NCI-H2227 treated with DMSO at 0.1 percent for 48 hours (cell line): Measurements from ENCODE around the gene WSB1.
"Not testable (repeated sequence)": the region's sequence is repeated elsewhere in the genome, so short reads cannot be mapped to it uniquely, and the experiment has no call there.

Experiments
- DNase-seq: peaks from one replicate; lab custom pipeline; 2025; lab: John Stamatoyannopoulos, UW

Gene WSB1

GRCh38 chr17:27293898-27294688, at the start of gene WSB1:
Gene WSB1 (plus strand): TSS chr17:27294114. CDS start chr17:27294396, 282 bp downstream.
- DNase-seq: peak; percentile 89

GRCh38 chr17:27244491-27245223, 49.3 kb upstream of the WSB1 start:
- DNase-seq: no peak

GRCh38 chr17:27245230-27245696, 48.7 kb upstream of the WSB1 start:
- peak; percentile 47 for DNase-seq

GRCh38 chr17:27246537-27246936, 47.4 kb upstream of the WSB1 start:
- no peak for DNase-seq

- no peak for DNase-seq
These were observed 46.6 kb upstream of the WSB1 start for GRCh38 chr17:27247071-27247957.

GRCh38 chr17:27247958-27248342, 46.0 kb upstream of the WSB1 start:
- no peak for DNase-seq

GRCh38 chr17:27250791-27251190, 43.1 kb upstream of the WSB1 start:
- DNase-seq: not testable (repeated sequence)

- not testable (repeated sequence) for DNase-seq
These were observed 39.1 kb upstream of the WSB1 start for GRCh38 chr17:27254802-27255201.

GRCh38 chr17:27256225-27257030, 37.5 kb upstream of the WSB1 start:
- DNase-seq: no peak

- no peak for DNase-seq
These were observed 36.9 kb upstream of the WSB1 start for GRCh38 chr17:27257031-27257357.

GRCh38 chr17:27259356-27259755, 34.6 kb upstream of the WSB1 start:
- no peak for DNase-seq

GRCh38 chr17:27263386-27263785, 30.5 kb upstream of the WSB1 start:
- no peak for DNase-seq

GRCh38 chr17:27264068-27264812, 29.7 kb upstream of the WSB1 start:
- DNase-seq: no peak

GRCh38 chr17:27265333-27265732, 28.6 kb upstream of the WSB1 start:
- no peak for DNase-seq

GRCh38 chr17:27266228-27266627, 27.7 kb upstream of the WSB1 start:
- no peak for DNase-seq

GRCh38 chr17:27268394-27269085, 25.4 kb upstream of the WSB1 start:
- DNase-seq: no peak

- no peak for DNase-seq
These were observed 24.7 kb upstream of the WSB1 start for GRCh38 chr17:27269201-27269600.

- DNase-seq: no peak
These were observed 23.9 kb upstream of the WSB1 start for GRCh38 chr17:27269974-27270373.

GRCh38 chr17:27276653-27277156, 17.2 kb upstream of the WSB1 start:
- no peak for DNase-seq

GRCh38 chr17:27279132-27279531, 14.8 kb upstream of the WSB1 start:
- DNase-seq: not testable (repeated sequence)
